ENCODE results near the gene CBFB.

Gene CBFB

GRCh38 chr16:67025210-67025550 is 3.8 kb upstream of the CBFB start:
- no peak overlapping the region for H3K4me3 ChIP-seq (ENCODE audit: insufficient read depth, low read depth, low read length, poor library complexity, severe bottlenecking)
- H3K27me3 ChIP-seq (replicated peaks; ENCODE audit: control insufficient read depth, insufficient read depth, low read length, poor library complexity, severe bottlenecking): no peaks in the 10 kb centered on the region
- no peaks in the 10 kb centered on the region for H3K36me3 ChIP-seq (ENCODE audit: control insufficient read depth, insufficient read depth, low read length)
- no peak for DNase-seq
- H3K27ac ChIP-seq (ENCODE audit: insufficient read depth, low read length, poor library complexity, severe bottlenecking): no peak overlapping the region
- H3K9me3 ChIP-seq (ENCODE audit: control insufficient read depth, low read length): no peaks in the 10 kb centered on the region
- H3K4me1 ChIP-seq (ENCODE audit: control insufficient read depth, insufficient read depth, low read length, poor library complexity, severe bottlenecking): peaks cover 13% of the 10 kb centered on the region

- H3K27ac ChIP-seq (ENCODE audit: insufficient read depth, low read length, poor library complexity, severe bottlenecking): no peak overlapping the region
- no peak for DNase-seq
- H3K9me3 ChIP-seq (ENCODE audit: control insufficient read depth, low read length): no peaks in the 10 kb centered on the region
- H3K4me1 ChIP-seq (ENCODE audit: control insufficient read depth, insufficient read depth, low read length, poor library complexity, severe bottlenecking): peaks cover 16% of the 10 kb centered on the region
- H3K36me3 ChIP-seq (ENCODE audit: control insufficient read depth, insufficient read depth, low read length): no peaks in the 10 kb centered on the region
- H3K27me3 ChIP-seq (replicated peaks; ENCODE audit: control insufficient read depth, insufficient read depth, low read length, poor library complexity, severe bottlenecking): no peaks in the 10 kb centered on the region
- no peak overlapping the region for H3K4me3 ChIP-seq (ENCODE audit: insufficient read depth, low read depth, low read length, poor library complexity, severe bottlenecking)
Measured at GRCh38 chr16:67026570-67026969, 2.4 kb upstream of the CBFB start.

GRCh38 chr16:67027046-67027445 is 1.9 kb upstream of the CBFB start:
- Histone ChIP-seq H3K9me3 (ENCODE audit: control insufficient read depth, low read length) (no peaks in the 10 kb centered on the region), H3K36me3 (ENCODE audit: control insufficient read depth, insufficient read depth, low read length) (no peaks in the 10 kb centered on the region), H3K27me3 (replicated peaks; ENCODE audit: control insufficient read depth, insufficient read depth, low read length, poor library complexity, severe bottlenecking) (no peaks in the 10 kb centered on the region), H3K4me3 (ENCODE audit: insufficient read depth, low read depth, low read length, poor library complexity, severe bottlenecking) (no peak overlapping the region), H3K4me1 (ENCODE audit: control insufficient read depth, insufficient read depth, low read length, poor library complexity, severe bottlenecking) (peaks cover 21% of the 10 kb centered on the region), H3K27ac (ENCODE audit: insufficient read depth, low read length, poor library complexity, severe bottlenecking) (no peak overlapping the region)
- no peak for DNase-seq

- H3K27me3 ChIP-seq (replicated peaks; ENCODE audit: control insufficient read depth, insufficient read depth, low read length, poor library complexity, severe bottlenecking): no peaks in the 10 kb centered on the region
- peaks cover 27% of the 10 kb centered on the region for H3K4me1 ChIP-seq (ENCODE audit: control insufficient read depth, insufficient read depth, low read length, poor library complexity, severe bottlenecking)
- peak overlapping the region; percentile 96 for H3K27ac ChIP-seq (ENCODE audit: insufficient read depth, low read length, poor library complexity, severe bottlenecking)
- peak overlapping the region; percentile 68 for H3K4me3 ChIP-seq (ENCODE audit: insufficient read depth, low read depth, low read length, poor library complexity, severe bottlenecking)
- no peaks in the 10 kb centered on the region for H3K36me3 ChIP-seq (ENCODE audit: control insufficient read depth, insufficient read depth, low read length)
- no peaks in the 10 kb centered on the region for H3K9me3 ChIP-seq (ENCODE audit: control insufficient read depth, low read length)
- no peak for DNase-seq
Measured at GRCh38 chr16:67028167-67028695, 718 bp upstream of the CBFB start.

- peak; percentile 28 to 49 (median 43) for DNase-seq
- peaks cover 31% of the 10 kb centered on the region for H3K4me1 ChIP-seq (ENCODE audit: control insufficient read depth, insufficient read depth, low read length, poor library complexity, severe bottlenecking)
Measured at GRCh38 chr16:67029254-67030096, 526 bp downstream of the CBFB start.

GRCh38 chr16:67030221-67030962 is 1.4 kb downstream of the CBFB start:
- Histone ChIP-seq H3K9me3 (ENCODE audit: control insufficient read depth, low read length) (no peaks in the 10 kb centered on the region), H3K4me3 (ENCODE audit: insufficient read depth, low read depth, low read length, poor library complexity, severe bottlenecking) (peak overlapping the region; percentile 72), H3K4me1 (ENCODE audit: control insufficient read depth, insufficient read depth, low read length, poor library complexity, severe bottlenecking) (peaks cover 39% of the 10 kb centered on the region), H3K27ac (ENCODE audit: insufficient read depth, low read length, poor library complexity, severe bottlenecking) (peak overlapping the region; percentile 82), H3K36me3 (ENCODE audit: control insufficient read depth, insufficient read depth, low read length) (no peaks in the 10 kb centered on the region), H3K27me3 (replicated peaks; ENCODE audit: control insufficient read depth, insufficient read depth, low read length, poor library complexity, severe bottlenecking) (no peaks in the 10 kb centered on the region)
- DNase-seq: no peak

More at GRCh38 chr16:67029254-67030096, 526 bp downstream of the CBFB start:
- H3K27me3 ChIP-seq (replicated peaks; ENCODE audit: control insufficient read depth, insufficient read depth, low read length, poor library complexity, severe bottlenecking): no peaks in the 10 kb centered on the region
- H3K4me3 ChIP-seq (ENCODE audit: insufficient read depth, low read depth, low read length, poor library complexity, severe bottlenecking): peak overlapping the region; percentile 72
- H3K27ac ChIP-seq (ENCODE audit: insufficient read depth, low read length, poor library complexity, severe bottlenecking): peak overlapping the region; percentile 82
- no peaks in the 10 kb centered on the region for H3K9me3 ChIP-seq (ENCODE audit: control insufficient read depth, low read length)
- H3K36me3 ChIP-seq (ENCODE audit: control insufficient read depth, insufficient read depth, low read length): no peaks in the 10 kb centered on the region

- peaks cover 34% of the 10 kb centered on the region for H3K4me1 ChIP-seq (ENCODE audit: control insufficient read depth, insufficient read depth, low read length, poor library complexity, severe bottlenecking)
- DNase-seq: no peak
- H3K9me3 ChIP-seq (ENCODE audit: control insufficient read depth, low read length): no peaks in the 10 kb centered on the region
- no peak overlapping the region for H3K4me3 ChIP-seq (ENCODE audit: insufficient read depth, low read depth, low read length, poor library complexity, severe bottlenecking)
- no peaks in the 10 kb centered on the region for H3K36me3 ChIP-seq (ENCODE audit: control insufficient read depth, insufficient read depth, low read length)
- no peak overlapping the region for H3K27ac ChIP-seq (ENCODE audit: insufficient read depth, low read length, poor library complexity, severe bottlenecking)
- H3K27me3 ChIP-seq (replicated peaks; ENCODE audit: control insufficient read depth, insufficient read depth, low read length, poor library complexity, severe bottlenecking): no peaks in the 10 kb centered on the region
Measured at GRCh38 chr16:67034487-67034886, 5.5 kb downstream of the CBFB start.

- Histone ChIP-seq H3K36me3 (ENCODE audit: control insufficient read depth, insufficient read depth, low read length) (no peaks in the 10 kb centered on the region), H3K9me3 (ENCODE audit: control insufficient read depth, low read length) (no peaks in the 10 kb centered on the region), H3K4me3 (ENCODE audit: insufficient read depth, low read depth, low read length, poor library complexity, severe bottlenecking) (no peak overlapping the region), H3K27me3 (replicated peaks; ENCODE audit: control insufficient read depth, insufficient read depth, low read length, poor library complexity, severe bottlenecking) (no peaks in the 10 kb centered on the region), H3K4me1 (ENCODE audit: control insufficient read depth, insufficient read depth, low read length, poor library complexity, severe bottlenecking) (peaks cover 28% of the 10 kb centered on the region), H3K27ac (ENCODE audit: insufficient read depth, low read length, poor library complexity, severe bottlenecking) (no peak overlapping the region)
- DNase-seq: no peak
Measured at GRCh38 chr16:67035364-67035763, 6.4 kb downstream of the CBFB start.

GRCh38 chr16:67036323-67036741 is 7.4 kb downstream of the CBFB start:
- no peaks in the 10 kb centered on the region for H3K9me3 ChIP-seq (ENCODE audit: control insufficient read depth, low read length)
- H3K4me1 ChIP-seq (ENCODE audit: control insufficient read depth, insufficient read depth, low read length, poor library complexity, severe bottlenecking): peaks cover 26% of the 10 kb centered on the region
- no peak overlapping the region for H3K27ac ChIP-seq (ENCODE audit: insufficient read depth, low read length, poor library complexity, severe bottlenecking)
- H3K27me3 ChIP-seq (replicated peaks; ENCODE audit: control insufficient read depth, insufficient read depth, low read length, poor library complexity, severe bottlenecking): no peaks in the 10 kb centered on the region
- H3K4me3 ChIP-seq (ENCODE audit: insufficient read depth, low read depth, low read length, poor library complexity, severe bottlenecking): no peak overlapping the region
- H3K36me3 ChIP-seq (ENCODE audit: control insufficient read depth, insufficient read depth, low read length): peaks cover 8% of the 10 kb centered on the region
- DNase-seq: no peak
